Endothelial cell (in vitro differentiated cells): Measurements from ENCODE around the gene CA14. TPM values are rescaled to one million over a fixed set of nuclear protein-coding genes. Genes with fewer than 3 reads are reported as not detected.

Experiments
- DNase-seq: peaks from one replicate; pipeline ENCODE4 v3.0.0; 2021; ENCODE audit warnings: low spot score
- H3K27ac Mint-ChIP-seq: one replicate; pipeline ENCODE4 v1.8.0; 2021; ENCODE audit warnings: mixed read lengths, inconsistent platforms; ENCODE audit not compliant: unreplicated experiment
- H3K27me3 Mint-ChIP-seq: one replicate; pipeline ENCODE4 v1.8.0; 2021; ENCODE audit warnings: mild to moderate bottlenecking, moderate library complexity, mixed read lengths, inconsistent platforms; ENCODE audit not compliant: unreplicated experiment
- H3K36me3 Mint-ChIP-seq: one replicate; pipeline ENCODE4 v1.8.0; 2021; ENCODE audit warnings: mild to moderate bottlenecking, low read depth, mixed read lengths, inconsistent platforms; ENCODE audit not compliant: unreplicated experiment
- H3K4me1 Mint-ChIP-seq: one replicate; pipeline ENCODE4 v1.8.0; 2021; ENCODE audit warnings: mild to moderate bottlenecking, mixed read lengths, inconsistent platforms; ENCODE audit not compliant: unreplicated experiment
- H3K4me3 Mint-ChIP-seq: one replicate; pipeline ENCODE4 v1.8.0; 2021; ENCODE audit warnings: mild to moderate bottlenecking, mixed read lengths, inconsistent platforms; ENCODE audit not compliant: unreplicated experiment
- H3K9me3 Mint-ChIP-seq: one replicate; pipeline ENCODE4 v1.8.0; 2021; ENCODE audit warnings: mixed read lengths, inconsistent platforms; ENCODE audit not compliant: unreplicated experiment
- CTCF ChIP-seq: fragments of 200-600 bp; sonication (generic); IDR thresholded peaks from one replicate; pipeline ENCODE4 v1.5.0; 2021; ENCODE audit warnings: antibody characterized with exemption; ENCODE audit not compliant: unreplicated experiment
- total RNA-seq: library from RNA; stranded (reverse); fragmentation: NEBNext Ultra II Directional; extraction: Animal tissue kit (Norgen Biotek cat#: 25700); gene quantifications from one replicate; pipeline ENCODE4 v1.2.1, GENCODE V29; 2021; ENCODE audit not compliant: unreplicated experiment

Gene CA14
- total RNA-seq, 1 donor from 2014 or later, result 6.3 TPM

- no peak for TF ChIP-seq CTCF
- peaks cover 73% of the 10 kb centered on the region for H3K4me1 Mint-ChIP-seq
- H3K4me3 Mint-ChIP-seq, result peak overlapping the region; percentile 81
- no peaks in the 10 kb centered on the region for H3K9me3 Mint-ChIP-seq
- H3K27ac Mint-ChIP-seq, result peak overlapping the region; percentile 98
- DNase-seq, result no peak
- peaks cover 39% of the 10 kb centered on the region for H3K36me3 Mint-ChIP-seq
- H3K27me3 Mint-ChIP-seq, result peaks cover 23% of the 10 kb centered on the region
Measured at GRCh38 chr1:150271291-150271959, 13.9 kb downstream of the CA14 start.

GRCh38 chr1:150273311-150273710 lies 15.7 kb downstream of the CA14 start:
- Mint-ChIP-seq H3K36me3 (peaks cover 35% of the 10 kb centered on the region), H3K27me3 (peaks cover 18% of the 10 kb centered on the region)
- no peak for DNase-seq

GRCh38 chr1:150280138-150280707 lies 22.6 kb downstream of the CA14 start:
- TF ChIP-seq CTCF, result no peak
- DNase-seq, result no peak
- Mint-ChIP-seq H3K27ac (peak overlapping the region; percentile 92), H3K4me3 (peak overlapping the region; percentile 61), H3K4me1 (peaks cover 49% of the 10 kb centered on the region), H3K36me3 (peaks cover 60% of the 10 kb centered on the region), H3K9me3 (no peaks in the 10 kb centered on the region), H3K27me3 (peaks cover 14% of the 10 kb centered on the region)

More at GRCh38 chr1:150273311-150273710, 15.7 kb downstream of the CA14 start:
- Mint-ChIP-seq H3K27ac (peak overlapping the region; percentile 98), H3K4me1 (peaks cover 59% of the 10 kb centered on the region), H3K4me3 (peak overlapping the region; percentile 97), H3K9me3 (no peaks in the 10 kb centered on the region)
- no peak for TF ChIP-seq CTCF

- peak; percentile 66 for DNase-seq
- Mint-ChIP-seq H3K9me3 (no peaks in the 10 kb centered on the region), H3K27ac (peak overlapping the region; percentile 84), H3K27me3 (peaks cover 14% of the 10 kb centered on the region), H3K4me3 (peak overlapping the region; percentile 10), H3K4me1 (peaks cover 40% of the 10 kb centered on the region), H3K36me3 (peaks cover 51% of the 10 kb centered on the region)
- peak; percentile 50 for TF ChIP-seq CTCF
Measured at GRCh38 chr1:150281221-150281757, 23.7 kb downstream of the CA14 start.
